Pulmonary artery endothelial cell (primary cell): ENCODE measurements around the gene PKD2L2. TPM values are rescaled to one million over a fixed set of nuclear protein-coding genes. Genes with fewer than 3 reads are reported as not detected.
A peak's percentile ranks its signal among the peaks of the same experiment; 100 is the strongest.
"Not testable (repeated sequence)": the region's sequence is repeated elsewhere in the genome, so short reads cannot be mapped to it uniquely, and the experiment has no call there.

ENCODE experiments used
- DNase-seq: peaks from one replicate; pipeline ENCODE4 v3.0.0-alpha.2; 2011; ENCODE audit warnings: low read depth, low spot score
- total RNA-seq: library from RNA; depleted of rRNA; stranded (reverse); fragments of >200 nt; gene quantifications from 2 replicates; pipeline ENCODE4 v1.2.3, GENCODE V29; 2014

The PKD2L2 gene
- total RNA-seq, result not detected in 2 replicates

GRCh38 chr5:137888863-137889759, at the start of gene PKD2L2:
Gene PKD2L2 (plus strand): TSS chr5:137889457. CDS start chr5:137889492, 35 bp downstream.
- peak; percentile 39 for DNase-seq

GRCh38 chr5:137842296-137842695, 47.0 kb upstream of the PKD2L2 start:
- no peak for DNase-seq

GRCh38 chr5:137843676-137844299, 45.5 kb upstream of the PKD2L2 start:
- DNase-seq, result no peak

- DNase-seq, result no peak
Observed at GRCh38 chr5:137845472-137845871, 43.8 kb upstream of the PKD2L2 start.

DNA sequence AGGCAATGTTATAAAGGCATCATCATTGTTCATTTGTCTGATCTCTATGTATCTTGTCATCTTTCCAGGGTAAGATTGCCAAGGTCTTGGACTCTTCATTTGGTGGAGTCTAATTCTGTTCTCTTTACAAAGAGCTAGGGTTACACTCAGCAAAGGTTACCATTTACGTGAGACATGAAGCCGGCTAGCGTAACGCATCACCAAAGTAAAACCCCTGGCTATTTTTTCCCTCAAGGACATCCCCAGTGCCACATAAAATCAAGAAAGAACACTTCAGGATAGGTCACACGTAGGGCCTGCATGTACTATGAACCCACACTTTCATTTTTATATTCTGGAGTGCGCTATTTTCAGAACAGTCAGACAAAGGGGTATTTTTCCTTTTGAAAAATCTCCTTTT, 41.6 kb upstream of the PKD2L2 start:
- DNase-seq, result no peak

- not testable (repeated sequence) for DNase-seq
Observed at GRCh38 chr5:137853165-137853564, 36.1 kb upstream of the PKD2L2 start.

- DNase-seq, result no peak
Observed at GRCh38 chr5:137856201-137856600, 33.1 kb upstream of the PKD2L2 start.

DNA sequence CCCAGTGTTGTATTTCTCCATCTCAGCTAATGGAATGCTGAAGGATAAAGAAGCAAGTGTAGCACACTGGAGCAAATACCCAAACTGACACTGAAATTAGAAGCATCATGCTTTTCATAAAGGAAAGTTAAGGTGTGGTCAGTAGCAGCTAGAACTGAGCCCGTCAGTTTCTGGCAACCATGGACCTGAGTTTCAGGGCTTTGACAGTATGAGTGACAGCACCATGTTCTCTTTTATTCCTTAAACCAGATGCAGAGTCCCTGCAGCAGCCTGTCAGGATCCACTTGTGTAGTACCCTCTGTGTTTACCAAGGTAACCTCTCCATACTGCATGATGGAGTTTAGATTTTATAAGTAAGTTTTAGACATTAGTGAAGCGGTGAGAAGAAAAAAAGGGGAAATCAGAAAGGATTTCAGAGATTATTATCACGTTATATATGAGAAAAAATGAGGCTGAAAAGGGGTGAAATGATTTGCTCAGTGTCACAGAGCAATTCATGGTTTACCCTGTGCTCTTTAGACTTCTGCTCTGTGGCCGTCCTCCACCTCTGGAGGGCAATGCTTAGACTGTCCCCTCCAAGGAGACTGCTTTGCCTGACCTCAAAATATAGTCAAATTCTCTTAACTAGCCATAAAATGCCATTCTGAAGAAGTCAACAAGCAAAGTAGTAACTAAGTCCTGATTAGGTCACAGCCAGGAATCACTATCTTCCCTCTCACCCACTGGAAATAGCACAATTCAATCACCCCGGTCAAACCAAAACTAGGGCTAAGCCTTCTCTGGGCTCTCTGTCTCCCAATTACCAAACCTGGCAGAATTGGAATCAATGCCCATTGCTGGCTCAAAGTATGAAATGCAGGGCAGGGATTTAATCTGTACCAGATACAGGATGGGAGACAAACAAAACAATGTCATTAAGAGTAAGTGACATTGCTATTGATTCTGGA, 32.1 kb upstream of the PKD2L2 start:
- DNase-seq, result no peak

DNA sequence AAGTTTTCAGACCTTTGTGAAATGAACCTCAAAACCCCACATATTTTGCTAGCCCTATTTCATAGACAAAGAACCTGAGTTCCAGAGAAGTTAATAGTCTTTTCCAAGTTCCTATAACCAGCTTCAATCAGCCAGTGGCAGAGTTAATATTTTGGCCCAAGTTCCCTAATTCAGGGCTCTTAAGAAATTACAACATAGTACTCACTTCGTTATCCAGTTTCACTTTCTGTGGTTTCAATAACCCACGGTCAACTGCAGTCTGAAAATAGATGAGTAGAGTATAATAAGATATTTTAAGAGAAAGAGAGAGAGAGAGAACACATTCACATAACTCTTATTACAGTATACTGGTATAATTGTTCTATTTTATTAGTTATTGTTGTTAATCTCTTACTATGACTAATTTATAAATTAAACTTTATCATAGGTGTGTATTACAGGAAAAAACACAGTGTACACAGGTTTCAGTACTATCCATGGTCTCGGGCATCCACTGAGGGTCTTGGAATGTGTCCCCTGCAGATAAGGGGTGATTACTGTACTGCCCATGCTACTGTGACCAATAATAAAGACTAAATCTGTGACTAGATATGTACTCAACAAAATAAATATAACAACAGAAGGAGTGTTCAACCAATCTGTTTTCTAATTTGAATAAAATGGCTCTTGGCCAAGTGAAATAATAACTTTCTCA, 30.9 kb upstream of the PKD2L2 start:
- no peak for DNase-seq

GRCh38 chr5:137858954-137859353, 30.3 kb upstream of the PKD2L2 start:
- DNase-seq, result no peak

- DNase-seq, result no peak
Observed at GRCh38 chr5:137862251-137862650, 27.0 kb upstream of the PKD2L2 start.

DNA sequence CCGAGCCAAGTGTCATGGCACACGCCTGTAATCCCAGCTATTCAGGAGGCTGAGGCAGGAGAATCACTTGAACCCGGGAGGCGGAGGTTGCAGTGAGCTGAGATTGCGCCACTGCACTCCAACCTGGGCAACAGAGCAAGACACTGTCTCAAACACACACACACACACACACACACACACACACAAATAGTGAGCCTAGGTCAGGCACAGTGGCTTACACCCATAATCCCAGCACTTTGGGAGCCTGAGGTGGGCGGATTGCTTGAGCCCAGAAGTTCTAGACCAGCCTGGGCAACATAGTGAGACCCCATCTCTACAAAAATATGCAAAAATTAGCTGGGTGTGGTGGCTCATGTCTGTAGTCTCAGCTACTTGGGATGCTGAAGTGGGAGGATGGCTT, 25.6 kb upstream of the PKD2L2 start:
- DNase-seq, result not testable (repeated sequence)

DNA sequence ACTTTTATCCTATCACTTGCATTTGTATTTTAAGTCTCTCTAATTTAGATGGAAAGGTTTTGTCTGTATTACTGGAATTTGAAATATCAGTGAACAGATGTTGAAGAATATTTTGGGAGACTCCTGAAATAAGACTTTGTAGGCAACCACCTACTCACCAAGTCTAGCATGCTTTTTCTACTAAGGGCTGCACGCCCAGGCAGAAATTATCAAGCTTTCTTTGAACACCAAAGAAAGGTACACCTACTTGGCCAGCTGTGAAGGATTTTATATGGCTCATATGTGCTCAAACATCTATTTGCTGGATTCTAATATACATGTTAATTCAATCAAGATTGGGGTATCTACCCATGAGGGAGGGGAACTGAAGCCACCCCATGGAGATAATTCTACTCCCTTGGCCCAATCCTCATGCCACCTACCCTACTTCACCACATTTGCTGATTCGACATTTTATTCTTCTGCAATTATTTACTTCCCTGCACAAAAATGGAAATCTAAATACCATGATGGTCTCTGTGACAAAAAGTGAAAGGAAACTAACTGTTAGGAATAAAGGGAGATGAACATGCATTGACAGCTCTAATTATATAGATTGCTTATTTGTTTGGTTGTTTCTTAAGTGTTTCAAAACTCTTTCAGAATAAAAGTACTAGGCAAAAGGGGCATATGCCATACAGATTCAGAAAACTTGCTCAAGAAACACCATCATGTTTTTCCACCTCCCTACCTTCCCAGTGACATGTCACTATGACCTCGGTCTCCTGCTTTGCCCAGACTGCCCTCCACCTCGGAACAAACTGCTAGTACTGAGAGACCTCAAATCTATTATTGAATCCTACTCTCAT, 22.5 kb upstream of the PKD2L2 start:
- DNase-seq, result no peak

- DNase-seq, result no peak
Observed at GRCh38 chr5:137867664-137868063, 21.6 kb upstream of the PKD2L2 start, which contains the start of gene MYOT. Gene MYOT (plus strand): TSS chr5:137867860. CDS start chr5:137870652, 2,792 bp downstream.

- no peak for DNase-seq
Observed at GRCh38 chr5:137870647-137871339, 18.5 kb upstream of the PKD2L2 start.

GRCh38 chr5:137871571-137871970, 17.7 kb upstream of the PKD2L2 start:
- DNase-seq, result no peak

DNA sequence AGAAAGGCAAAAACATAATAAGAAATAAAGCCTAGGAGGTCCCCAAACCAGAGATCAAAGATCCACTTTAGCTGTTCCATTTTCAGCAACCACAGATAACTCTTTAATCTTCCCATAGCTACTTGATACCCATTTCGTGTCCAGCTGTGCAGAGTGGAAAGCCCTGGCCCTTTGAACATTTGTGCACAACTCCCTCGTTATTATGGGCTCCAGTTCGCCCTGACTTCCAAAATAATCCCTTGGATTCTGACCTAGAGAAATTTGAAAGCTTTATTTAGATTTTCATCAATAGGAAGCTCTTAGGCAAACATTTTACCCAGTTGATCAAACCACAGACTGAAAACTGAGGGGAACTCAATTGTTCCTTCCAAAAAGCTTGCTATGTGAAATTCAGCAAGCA, 16.8 kb upstream of the PKD2L2 start:
- DNase-seq, result no peak

DNA sequence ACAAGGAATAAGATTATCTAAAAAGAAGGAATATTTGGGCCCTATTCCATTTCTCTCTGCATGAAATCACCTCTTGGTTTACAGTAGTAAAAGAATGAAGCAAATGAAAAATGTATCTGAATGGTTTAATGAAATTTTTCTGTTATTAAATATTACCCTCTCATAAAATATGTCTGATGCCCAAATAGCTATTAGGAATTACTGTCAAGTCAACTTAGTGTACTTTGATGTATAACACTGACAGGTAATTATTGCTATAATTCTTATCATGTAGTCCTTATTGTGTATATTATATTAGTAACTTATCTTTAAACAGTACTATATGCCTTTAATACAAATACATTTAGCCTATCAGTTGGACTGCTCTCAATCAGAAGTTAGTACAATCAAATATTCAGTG, 13.2 kb upstream of the PKD2L2 start:
- no peak for DNase-seq

GRCh38 chr5:137880313-137880712, 8.9 kb upstream of the PKD2L2 start:
- no peak for DNase-seq
